OCI-LY7 (cell line): ENCODE measurements around the gene DDR1. TPM values are rescaled to one million over a fixed set of nuclear protein-coding genes. Genes with fewer than 3 reads are reported as not detected.

ENCODE experiments used
- BruUV-seq: library from RNA; stranded (reverse); fragments of 400-500 nt; replicated peaks from 2 replicates; lab custom pipeline; 2021; lab: Mats Ljungman, UMichigan
- CTCF ChIA-PET: fragments of 300-600 bp; sonication (Branson Sonifier 250); formaldehyde crosslinking; loops from one replicate; lab custom pipeline; 2022; ENCODE audit warnings: antibody characterized with exemption; ENCODE audit not compliant: unreplicated experiment; lab: Charles Lee
- POLR2A ChIA-PET: fragments of 300-600 bp; sonication (Branson Sonifier 250); formaldehyde crosslinking; loops from one replicate; lab custom pipeline; 2022; ENCODE audit warnings: antibody characterized with exemption; lab: Charles Lee
- DNase-seq: peaks from one replicate; pipeline ENCODE4 v3.0.0-alpha.2; 2015; ENCODE audit warnings: low spot score
- H2AFZ ChIP-seq: fragments of 200-600 bp; sonication (generic), shearing (Covaris generic); 2 replicates; pipeline ENCODE4 v1.6.1; 2014; ENCODE audit warnings: mild to moderate bottlenecking, antibody characterized with exemption, low read length, moderate library complexity
- H3K27ac ChIP-seq: fragments of 200-600 bp; sonication (generic); 2 replicates; pipeline ENCODE4 v1.5.1; 2014; ENCODE audit warnings: mixed run types, low read depth, mild to moderate bottlenecking, moderate library complexity, low read length, inconsistent platforms; ENCODE audit not compliant: poor library complexity, severe bottlenecking
- H3K36me3 ChIP-seq: fragments of 200-600 bp; sonication (generic); 2 replicates; pipeline ENCODE4 v1.6.1; 2014; ENCODE audit warnings: mild to moderate bottlenecking, antibody characterized with exemption, low read length, moderate library complexity, mixed read lengths; ENCODE audit not compliant: insufficient read depth
- H3K4me1 ChIP-seq: fragments of 200-600 bp; sonication (generic); 2 replicates; pipeline ENCODE4 v1.5.1; 2014; ENCODE audit warnings: mild to moderate bottlenecking, low read length; ENCODE audit not compliant: insufficient read depth, poor library complexity, severe bottlenecking
- H3K4me2 ChIP-seq: fragments of 200-600 bp; sonication (generic); 2 replicates; pipeline ENCODE4 v1.6.1; 2014; ENCODE audit warnings: mild to moderate bottlenecking, low read length
- H3K4me3 ChIP-seq: fragments of 200-600 bp; sonication (generic); 2 replicates; pipeline ENCODE4 v1.5.1; 2014; ENCODE audit warnings: mild to moderate bottlenecking, low read depth, low read length; ENCODE audit not compliant: poor library complexity, severe bottlenecking
- H3K79me2 ChIP-seq: fragments of 200-600 bp; sonication (generic); 2 replicates; pipeline ENCODE4 v1.6.1; 2016; ENCODE audit warnings: low read depth, mild to moderate bottlenecking, low read length, moderate library complexity, mixed read lengths; ENCODE audit not compliant: insufficient read depth
- H3K9me2 ChIP-seq: fragments of 200-600 bp; sonication (generic); 2 replicates; pipeline ENCODE4 v1.6.1; 2016; ENCODE audit warnings: mild to moderate bottlenecking, low read length, mixed read lengths; ENCODE audit not compliant: insufficient read depth
- H3K9me3 ChIP-seq: fragments of 200-600 bp; sonication (generic); 2 replicates; pipeline ENCODE4 v1.6.1; 2014; ENCODE audit warnings: mild to moderate bottlenecking, mixed run types, low read length, mixed read lengths
- H4K20me1 ChIP-seq: fragments of 200-600 bp; sonication (generic); 2 replicates; pipeline ENCODE4 v1.6.1; 2014; ENCODE audit warnings: mild to moderate bottlenecking, antibody characterized with exemption, low read length, moderate library complexity, mixed read lengths; ENCODE audit not compliant: insufficient read depth
- EZH2phosphoT487 ChIP-seq: fragments of 200-600 bp; sonication (generic); IDR thresholded peaks from 2 replicates; pipeline ENCODE4 v1.6.1; 2018; ENCODE audit warnings: low read depth, borderline replicate concordance, mild to moderate bottlenecking, mixed run types, antibody characterized with exemption, low read length, moderate library complexity, mixed read lengths
- intact Hi-C: fragments of 100-400 bp; cut with micrococcal nuclease; formaldehyde crosslinking; loops from one replicate; pipeline ENCODE4 v1.10.0; 2022; ENCODE audit not compliant: unreplicated experiment
- total RNA-seq, 2 experiments: library from RNA; depleted of rRNA in 1 of 2; stranded (reverse); fragments of >200 nt in 1 of 2; shearing (Covaris generic) in 1 of 2; gene quantifications; 2 replicates each; pipeline ENCODE4 v1.2.3, GENCODE V29; 2014 to 2022
- TF ChIP-seq, protein P1 (sequence below): fragments of 200-600 bp; sonication (generic); conservative IDR thresholded peaks from 2 replicates; pipeline ENCODE4 v1.5.1; 2014; ENCODE audit warnings: mild to moderate bottlenecking, antibody characterized with exemption, low read length, moderate library complexity, mixed read lengths

Gene DDR1
- total RNA-seq, 2 experiments from 2014 or later = 14.0 to 30.3 TPM

DNA sequence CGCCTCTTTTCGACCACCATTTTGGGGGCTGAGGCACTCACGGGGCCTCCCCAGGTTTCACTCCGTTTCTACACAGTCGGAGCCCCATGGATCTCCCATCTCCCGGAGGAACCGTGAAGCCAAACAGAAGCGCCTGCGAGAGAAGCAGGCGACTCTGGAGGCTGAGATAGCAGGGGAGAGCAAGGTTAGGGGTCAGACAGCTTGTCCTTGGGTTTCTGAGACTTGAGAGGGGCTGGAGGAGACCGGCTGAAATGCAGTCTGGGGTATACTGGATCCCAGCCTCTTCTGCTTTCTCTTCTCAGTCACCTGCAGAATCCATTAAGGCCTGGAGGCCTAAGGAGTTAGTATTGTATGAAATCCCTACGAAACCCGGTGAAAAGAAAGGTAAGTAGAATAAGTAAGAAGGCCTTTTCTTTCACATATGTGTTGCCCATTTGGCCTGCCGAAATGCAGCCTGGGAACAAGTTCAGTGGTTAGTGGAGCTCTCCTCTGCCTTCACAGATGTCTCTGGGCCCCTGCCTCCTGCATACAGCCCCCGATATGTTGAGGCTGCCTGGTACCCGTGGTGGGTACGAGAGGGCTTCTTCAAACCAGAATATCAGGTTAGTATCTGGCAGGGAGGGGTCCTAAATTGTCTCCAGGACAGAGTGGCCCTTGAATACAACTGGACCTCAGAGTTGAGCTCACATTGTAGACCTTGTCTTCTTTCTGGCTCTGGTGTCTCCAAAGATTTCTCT is 30.7 kb downstream of the DDR1 start:
- TF ChIP-seq, protein P1, sequence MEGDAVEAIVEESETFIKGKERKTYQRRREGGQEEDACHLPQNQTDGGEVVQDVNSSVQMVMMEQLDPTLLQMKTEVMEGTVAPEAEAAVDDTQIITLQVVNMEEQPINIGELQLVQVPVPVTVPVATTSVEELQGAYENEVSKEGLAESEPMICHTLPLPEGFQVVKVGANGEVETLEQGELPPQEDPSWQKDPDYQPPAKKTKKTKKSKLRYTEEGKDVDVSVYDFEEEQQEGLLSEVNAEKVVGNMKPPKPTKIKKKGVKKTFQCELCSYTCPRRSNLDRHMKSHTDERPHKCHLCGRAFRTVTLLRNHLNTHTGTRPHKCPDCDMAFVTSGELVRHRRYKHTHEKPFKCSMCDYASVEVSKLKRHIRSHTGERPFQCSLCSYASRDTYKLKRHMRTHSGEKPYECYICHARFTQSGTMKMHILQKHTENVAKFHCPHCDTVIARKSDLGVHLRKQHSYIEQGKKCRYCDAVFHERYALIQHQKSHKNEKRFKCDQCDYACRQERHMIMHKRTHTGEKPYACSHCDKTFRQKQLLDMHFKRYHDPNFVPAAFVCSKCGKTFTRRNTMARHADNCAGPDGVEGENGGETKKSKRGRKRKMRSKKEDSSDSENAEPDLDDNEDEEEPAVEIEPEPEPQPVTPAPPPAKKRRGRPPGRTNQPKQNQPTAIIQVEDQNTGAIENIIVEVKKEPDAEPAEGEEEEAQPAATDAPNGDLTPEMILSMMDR = no peak
- TF ChIP-seq EZH2phosphoT487 = no peak
- DNase-seq = peak; percentile 35
- Histone ChIP-seq H3K4me2 (peak overlapping the region; percentile 98), H3K4me1 (peaks cover 22% of the 10 kb centered on the region), H3K36me3 (peaks cover 70% of the 10 kb centered on the region), H2AFZ (peak overlapping the region; percentile 56; the same call in 1 of the 2 replicates), H3K9me3 (no peaks in the 10 kb centered on the region), H3K27ac (peak overlapping the region; percentile 63), H4K20me1 (no peaks in the 10 kb centered on the region), H3K79me2 (peaks cover 5% of the 10 kb centered on the region; the same call in 1 of the 2 replicates), H3K4me3 (peak overlapping the region; percentile 76), H3K9me2 (no peaks in the 10 kb centered on the region)
- POLR2A ChIA-PET = interaction anchor here (0.7 to 1.4 kb wide), 4 partner anchors 10 to 182 kb away, joined by 4 to 5 read pairs (median 4); no protein-coding TSS in a partner anchor
- no TSS peak for BruUV-seq
- CTCF ChIA-PET = interaction anchor here (0.8 to 2.3 kb wide), 4 partner anchors 9 to 156 kb away, joined by 3 to 7 read pairs (median 4); no protein-coding TSS in a partner anchor
- intact Hi-C loops = loop anchor here (1.0 to 2.0 kb wide), 3 partner anchors 30 to 172 kb away; partner anchors contain the start of gene DDR1

DNA sequence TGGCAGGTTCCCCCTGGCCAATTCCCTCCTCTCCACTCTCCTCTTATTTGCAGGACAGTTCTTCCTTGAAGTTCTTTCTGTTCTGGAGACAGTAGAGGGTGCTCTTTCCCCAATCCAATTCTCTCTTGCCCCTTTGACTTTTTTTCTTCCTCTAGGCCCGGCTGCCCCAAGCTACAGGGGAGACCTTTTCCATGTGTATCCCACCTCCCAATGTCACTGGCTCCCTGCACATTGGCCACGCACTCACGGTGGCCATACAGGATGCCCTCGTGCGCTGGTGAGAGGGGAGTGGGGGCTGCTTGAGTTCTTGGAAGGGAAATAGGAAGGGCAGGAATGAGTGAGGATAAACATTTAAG is 31.2 kb downstream of the DDR1 start:
- Histone ChIP-seq H3K36me3 (peaks cover 72% of the 10 kb centered on the region), H3K9me3 (no peaks in the 10 kb centered on the region), H3K4me1 (peaks cover 22% of the 10 kb centered on the region), H3K9me2 (no peaks in the 10 kb centered on the region), H3K79me2 (peaks cover 5% of the 10 kb centered on the region; the same call in 1 of the 2 replicates), H4K20me1 (no peaks in the 10 kb centered on the region), H2AFZ (no peak overlapping the region), H3K4me2 (peak overlapping the region; percentile 98), H3K27ac (peak overlapping the region; percentile 63), H3K4me3 (peak overlapping the region; percentile 76)
- TF ChIP-seq EZH2phosphoT487 = no peak
- TF ChIP-seq, protein P1 = peak; percentile 83
- POLR2A ChIA-PET = interaction anchor here (0.7 to 1.1 kb wide), 2 partner anchors 33 to 183 kb away, joined by 4 read pairs; no protein-coding TSS in a partner anchor
- intact Hi-C loops = loop anchor here (2.0 kb wide), 2 partner anchors 31 to 171 kb away; partner anchors contain the start of gene DDR1
- CTCF ChIA-PET = interaction anchor here (0.8 to 2.3 kb wide), 4 partner anchors 9 to 164 kb away, joined by 3 to 7 read pairs (median 4); no protein-coding TSS in a partner anchor
- peak; percentile 61 for DNase-seq
- no TSS peak for BruUV-seq
